Ectodermal cell (in vitro differentiated cells): ENCODE measurements around the gene HMGCLL1.

ENCODE experiments used
- H3K27ac ChIP-seq: 2 replicates; pipeline ENCODE4 v1.7.0; 2013; ENCODE audit warnings: mild to moderate bottlenecking, low read depth, low read length; ENCODE audit not compliant: insufficient read depth, poor library complexity, severe bottlenecking
- H3K27me3 ChIP-seq: 2 replicates; pipeline ENCODE4 v1.7.0; 2013; ENCODE audit warnings: mild to moderate bottlenecking, low read length; ENCODE audit not compliant: insufficient read depth, control insufficient read depth, poor library complexity, severe bottlenecking
- H3K36me3 ChIP-seq: one replicate; pipeline ENCODE4 v1.7.0; 2013; ENCODE audit warnings: low read length; ENCODE audit not compliant: control insufficient read depth, insufficient read depth
- H3K4me1 ChIP-seq: one replicate; pipeline ENCODE4 v1.7.0; 2013; ENCODE audit warnings: low read length; ENCODE audit not compliant: control insufficient read depth, insufficient read depth
- H3K4me3 ChIP-seq: 2 replicates; pipeline ENCODE4 v1.7.0; 2013; ENCODE audit warnings: low read depth, low read length, control low read depth; ENCODE audit not compliant: insufficient read depth
- H3K9me3 ChIP-seq: 2 replicates; pipeline ENCODE4 v1.7.0; 2013; ENCODE audit warnings: mild to moderate bottlenecking, low read length, moderate library complexity; ENCODE audit not compliant: control insufficient read depth
- WGBS, 2 experiments: methylation state at CpG; one replicate each; pipeline ENCODE4 v1.1.7; 2013; ENCODE audit warnings: missing lambda C conversion rate in 2 of 2; 5-methylcytosine and 5-hydroxymethylcytosine counted together

HMGCLL1 gene

GRCh38 chr6:55405474-55406235 lies 173.3 kb downstream of the HMGCLL1 start:
- Histone ChIP-seq H3K27ac (no peak overlapping the region), H3K4me1 (no peaks in the 10 kb centered on the region), H3K27me3 (no peaks in the 10 kb centered on the region), H3K4me3 (no peak overlapping the region), H3K9me3 (no peaks in the 10 kb centered on the region), H3K36me3 (no peaks in the 10 kb centered on the region)
- WGBS, 2 experiments: 94% methylated on average over 7 of the region's 7 CpGs

- 100% methylated on average over 1 of the region's 1 CpG; no CpG with 5 or more reads in 1 of the 2 experiments for WGBS, 2 experiments
- Histone ChIP-seq H3K9me3 (no peaks in the 10 kb centered on the region), H3K4me3 (no peak overlapping the region), H3K27ac (no peak overlapping the region), H3K4me1 (no peaks in the 10 kb centered on the region), H3K36me3 (no peaks in the 10 kb centered on the region), H3K27me3 (no peaks in the 10 kb centered on the region)
Observed at GRCh38 chr6:55399351-55399750, 179.6 kb downstream of the HMGCLL1 start.

GRCh38 chr6:55397986-55398385 lies 181.0 kb downstream of the HMGCLL1 start:
- 96 to 97% methylated on average over 3 of the region's 3 CpGs for WGBS, 2 experiments
- no peaks in the 10 kb centered on the region for H3K4me1 ChIP-seq
- no peak overlapping the region for H3K27ac ChIP-seq
- no peak overlapping the region for H3K4me3 ChIP-seq
- no peaks in the 10 kb centered on the region for H3K27me3 ChIP-seq
- H3K9me3 ChIP-seq: no peaks in the 10 kb centered on the region
- no peaks in the 10 kb centered on the region for H3K36me3 ChIP-seq

- Histone ChIP-seq H3K27me3 (no peaks in the 10 kb centered on the region), H3K27ac (no peak overlapping the region), H3K9me3 (no peaks in the 10 kb centered on the region), H3K4me1 (no peaks in the 10 kb centered on the region), H3K36me3 (no peaks in the 10 kb centered on the region), H3K4me3 (no peak overlapping the region)
- 71 to 94% methylated on average over 1 to 3 of the region's 3 CpGs for WGBS, 2 experiments
Observed at GRCh38 chr6:55395871-55396270, 183.1 kb downstream of the HMGCLL1 start.

GRCh38 chr6:55388211-55388610 lies 190.8 kb downstream of the HMGCLL1 start:
- H3K27ac ChIP-seq: no peak overlapping the region
- WGBS, 2 experiments: 94 to 96% methylated on average over 3 of the region's 3 CpGs
- no peak overlapping the region for H3K4me3 ChIP-seq
- no peaks in the 10 kb centered on the region for H3K36me3 ChIP-seq
- no peaks in the 10 kb centered on the region for H3K4me1 ChIP-seq
- no peaks in the 10 kb centered on the region for H3K9me3 ChIP-seq
- no peaks in the 10 kb centered on the region for H3K27me3 ChIP-seq
